Glomerular endothelial cell (primary cell): ENCODE data around the gene HCRTR1. TPM values are rescaled to one million over a fixed set of nuclear protein-coding genes. Genes with fewer than 3 reads are reported as not detected.
A peak's percentile ranks its signal among the peaks of the same experiment; 100 is the strongest.

ENCODE experiments used
- DNase-seq: peaks from one replicate; pipeline ENCODE4 v3.0.0-alpha.2; 2011; ENCODE audit warnings: low read depth, low spot score; ENCODE audit errors: extremely low read depth
- total RNA-seq: library from RNA; depleted of rRNA; stranded (reverse); fragments of >200 nt; gene quantifications from 2 replicates; pipeline ENCODE4 v1.2.3, GENCODE V29; 2015

Gene HCRTR1
- total RNA-seq, 1 donor from 2014 or later = 0.58 TPM

GRCh38 chr1:31624731-31625514 lies 7.4 kb downstream of the HCRTR1 start:
- no peak for DNase-seq

- no peak for DNase-seq
These were observed 8.2 kb downstream of the HCRTR1 start for GRCh38 chr1:31625561-31626222.

- no peak for DNase-seq
These were observed 9.0 kb downstream of the HCRTR1 start for GRCh38 chr1:31626223-31627207.

GRCh38 chr1:31627301-31627929 lies 9.9 kb downstream of the HCRTR1 start:
- no peak for DNase-seq

GRCh38 chr1:31627930-31628559 lies 10.6 kb downstream of the HCRTR1 start:
- no peak for DNase-seq

- no peak for DNase-seq
These were observed 11.6 kb downstream of the HCRTR1 start for GRCh38 chr1:31628931-31629556.

DNA sequence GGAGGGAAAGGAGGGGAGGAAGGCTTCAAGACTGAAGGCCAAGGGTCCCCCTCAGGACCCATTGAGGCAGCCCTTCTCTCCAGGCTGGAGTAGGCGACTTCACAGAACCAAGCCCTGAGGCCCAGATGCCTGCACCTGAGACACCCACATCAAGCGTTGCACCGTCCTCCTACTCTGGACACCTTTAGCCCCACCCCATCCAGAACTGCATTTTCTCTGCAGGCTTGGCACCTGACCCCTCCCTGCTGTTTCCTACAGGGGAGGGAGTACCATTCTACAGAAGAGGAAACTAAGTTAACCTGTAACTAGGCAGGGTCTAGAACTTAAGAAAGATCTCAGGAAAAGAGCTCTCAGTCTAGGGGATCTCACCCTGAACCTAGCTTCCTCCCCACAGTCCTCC lies 15.2 kb downstream of the HCRTR1 start:
- no peak for DNase-seq

DNA sequence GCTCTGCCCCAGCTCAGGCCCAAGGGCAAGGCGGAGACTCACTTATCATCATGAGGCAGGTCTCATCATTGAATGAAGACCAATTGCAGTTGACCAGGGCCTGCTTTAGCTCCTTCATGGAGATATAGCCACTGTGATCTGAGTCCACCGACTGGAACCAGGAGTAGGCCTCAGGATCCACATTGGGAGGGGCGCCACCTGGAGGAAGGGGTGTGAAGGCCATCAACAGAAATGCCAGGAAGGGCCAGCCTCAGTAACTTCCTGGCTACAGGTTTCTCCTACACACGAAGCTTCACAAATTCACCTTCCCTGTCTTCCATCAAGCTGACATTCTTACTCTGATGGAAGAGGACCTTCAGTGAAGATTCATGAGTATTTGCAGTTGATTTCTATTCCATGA lies 15.6 kb downstream of the HCRTR1 start:
- DNase-seq = no peak

- no peak for DNase-seq
These were observed 20.6 kb downstream of the HCRTR1 start for GRCh38 chr1:31637915-31638673.

DNA sequence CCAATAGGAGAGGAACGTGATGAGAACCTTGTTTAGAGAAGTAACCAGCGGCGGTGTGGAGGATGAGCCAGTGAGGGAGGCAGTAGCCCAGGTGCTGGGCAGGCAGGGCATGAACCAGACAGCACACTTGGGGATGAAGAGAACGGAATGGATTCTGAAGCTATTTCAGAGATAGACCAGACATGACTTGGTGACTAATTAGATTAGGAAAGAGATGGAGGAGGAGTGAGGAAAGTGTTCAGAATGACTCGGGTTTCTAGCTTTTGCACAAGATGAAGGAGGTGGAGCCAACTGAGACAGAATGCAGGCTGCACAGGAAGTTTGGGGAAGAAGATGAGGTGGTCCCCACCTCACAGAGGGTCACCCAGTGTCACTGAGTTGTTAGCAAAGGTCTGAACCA lies 22.1 kb downstream of the HCRTR1 start:
- no peak for DNase-seq

GRCh38 chr1:31640179-31640578 lies 22.7 kb downstream of the HCRTR1 start:
- DNase-seq = no peak

DNA sequence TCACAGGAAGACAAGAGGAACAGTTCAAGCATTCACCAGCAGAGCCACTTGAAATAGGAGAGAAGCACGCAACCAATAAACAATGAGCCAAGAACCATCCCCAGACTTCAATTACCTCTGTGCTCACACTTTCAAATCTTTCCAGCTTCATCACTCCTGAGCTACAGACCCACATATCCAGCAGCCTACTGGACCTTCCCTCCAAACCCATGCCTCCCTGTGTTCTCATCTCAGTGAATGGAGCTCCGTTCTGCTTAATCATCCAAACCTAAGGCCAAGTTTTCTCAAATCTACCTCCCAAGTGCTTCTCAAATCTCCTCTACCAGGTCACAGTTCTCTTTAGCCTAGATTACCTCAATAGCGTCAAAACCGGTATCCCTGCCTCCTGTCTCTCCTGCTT lies 23.5 kb downstream of the HCRTR1 start:
- DNase-seq = no peak

GRCh38 chr1:31642366-31642765 lies 24.9 kb downstream of the HCRTR1 start:
- no peak for DNase-seq

DNA sequence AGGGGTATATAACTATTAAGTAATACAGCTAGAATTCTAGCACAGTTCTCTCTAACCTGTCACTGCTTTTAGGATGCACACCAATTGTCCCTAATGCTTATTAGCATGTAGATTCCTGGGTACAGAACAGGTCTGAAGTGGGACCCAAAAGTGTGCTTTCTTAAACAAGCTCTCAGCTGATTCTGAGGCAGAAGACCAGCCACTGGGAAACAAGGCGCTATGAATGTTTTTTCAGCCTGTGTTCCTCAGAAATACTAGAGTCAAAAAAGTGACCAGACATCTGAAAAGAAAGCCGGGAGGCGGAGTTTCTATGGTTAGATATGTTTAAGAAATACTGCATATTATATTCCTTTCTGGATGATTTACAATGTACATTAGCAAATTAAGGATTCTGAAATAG lies 25.4 kb downstream of the HCRTR1 start:
- no peak for DNase-seq

DNA sequence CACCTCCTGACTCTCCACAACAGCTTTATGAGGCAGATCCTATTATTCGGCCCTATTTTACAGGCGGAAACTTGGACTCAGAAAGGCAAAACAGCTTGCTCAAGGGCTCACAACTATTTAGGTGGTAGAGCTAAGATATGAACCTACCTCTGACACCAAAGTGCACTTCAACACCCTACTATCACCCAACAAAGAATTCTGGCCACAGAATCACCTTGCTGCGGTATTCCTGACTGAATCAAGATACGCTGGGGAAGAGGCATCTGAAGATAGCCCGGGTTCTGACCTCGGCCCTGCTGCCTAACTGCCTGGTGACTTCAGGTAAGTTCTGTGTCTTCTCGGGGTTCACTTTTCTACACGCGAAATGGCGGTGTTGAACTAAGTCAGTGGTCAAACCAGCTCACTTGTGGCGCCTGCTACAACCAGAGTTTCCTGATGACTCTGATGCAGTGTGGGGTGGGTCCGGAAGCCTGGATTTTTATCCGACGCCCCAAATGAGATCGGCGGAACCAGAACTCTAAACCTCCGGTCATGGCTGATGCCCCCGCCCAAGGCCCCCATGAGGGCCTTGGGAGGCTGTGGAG lies 26.6 kb downstream of the HCRTR1 start:
- DNase-seq = no peak

- peak; percentile 91 for DNase-seq
These were observed 27.2 kb downstream of the HCRTR1 start, which contains the start of gene PEF1 for GRCh38 chr1:31644560-31645273. Gene PEF1 (minus strand): TSS chr1:31644876. CDS start chr1:31644864, 12 bp downstream.

DNA sequence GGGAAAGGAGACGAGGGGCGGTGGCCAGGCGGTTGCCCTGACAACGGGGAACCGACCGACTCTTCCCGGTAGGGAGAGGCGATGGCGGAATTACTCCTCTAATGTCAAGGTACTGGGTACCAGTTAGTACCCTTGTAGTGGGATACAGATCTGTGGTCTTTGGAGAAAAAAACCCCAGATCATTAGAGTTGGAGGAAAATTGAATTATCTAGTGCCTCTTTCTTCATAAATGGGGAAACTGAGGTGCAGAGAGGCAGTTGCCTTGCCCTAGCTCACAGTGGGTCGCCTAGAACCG lies 27.7 kb downstream of the HCRTR1 start:
- no peak for DNase-seq

GRCh38 chr1:31646259-31646960 lies 28.9 kb downstream of the HCRTR1 start:
- DNase-seq = no peak
